Erythroblast (primary cell): ENCODE data around the gene DRD4.

Experiments used
- GATA1 ChIP-seq: IDR thresholded peaks from 2 replicates; pipeline ENCODE4 v1.6.1; 2011; ENCODE audit warnings: low read depth, mild to moderate bottlenecking, control low read depth, low read length, moderate library complexity
- POLR2A ChIP-seq: IDR thresholded peaks from 2 replicates; pipeline ENCODE4 v1.6.1; 2011; ENCODE audit warnings: mild to moderate bottlenecking, low read length

DNA sequence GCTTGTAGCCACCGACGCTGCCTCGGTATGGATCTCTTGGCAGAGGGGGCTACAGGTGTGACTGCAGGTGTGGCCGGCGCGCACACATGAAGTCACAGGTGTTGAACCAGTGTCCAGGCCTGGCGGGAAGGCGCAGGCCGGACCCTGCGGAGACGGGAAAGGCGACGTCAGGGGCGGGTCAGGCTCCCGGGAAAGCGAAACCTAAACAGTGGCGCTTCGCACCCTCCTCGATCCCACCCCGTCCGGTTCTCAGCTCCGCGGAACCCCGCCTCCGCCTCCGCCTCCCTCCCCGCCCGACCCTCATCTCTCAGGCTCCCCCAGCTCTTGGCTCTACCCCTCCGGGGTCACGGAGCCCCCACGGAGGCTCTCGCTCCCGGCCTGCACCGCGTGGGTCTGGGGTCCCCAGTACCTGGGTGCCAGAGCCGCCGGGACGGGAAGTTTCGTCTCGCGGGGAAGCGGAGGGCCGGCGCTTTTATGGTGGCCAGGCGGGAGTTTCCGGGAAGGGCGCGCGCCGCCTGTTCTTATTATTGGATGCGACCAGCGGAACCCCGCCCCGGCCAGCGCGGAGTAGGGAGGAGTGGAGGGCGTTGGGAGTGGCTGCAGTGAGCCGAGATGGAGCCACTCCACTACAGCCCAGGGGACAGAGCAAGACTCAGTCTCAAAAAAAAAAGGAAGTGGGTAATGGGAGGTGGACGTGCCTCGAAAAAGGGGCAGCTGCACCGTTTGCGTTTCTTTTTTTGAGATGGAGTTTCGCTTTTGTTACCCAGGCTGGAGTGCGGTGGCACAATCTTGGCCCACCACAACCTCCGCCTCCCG is 21.4 kb upstream of the DRD4 start, which contains the start of gene IRF7:
- TF ChIP-seq POLR2A, result peak; percentile 56
- TF ChIP-seq GATA1, result no peak
